HepG2 (cell line): ENCODE measurements around the gene RINL. TPM values are rescaled to one million over a fixed set of nuclear protein-coding genes. Genes with fewer than 3 reads are reported as not detected.

Experiments
- BATF2 ChIP-seq: sonication (generic); formaldehyde crosslinking; IDR thresholded peaks from 2 replicates; pipeline ENCODE4 v1.8.0; 2022; ENCODE audit warnings: mild to moderate bottlenecking, missing genetic modification reagents, moderate library complexity
- CREM ChIP-seq, 2 experiments: sonication (generic) in 1 of 2; formaldehyde crosslinking in 1 of 2; IDR thresholded peaks; 2 replicates each; pipeline versions ENCODE4 v1.4.0 to v1.6.1; 2016 to 2020; ENCODE audit warnings: antibody characterized with exemption in 1 of 2, mild to moderate bottlenecking in 1 of 2, missing genetic modification reagents in 1 of 2
- DMAP1 ChIP-seq: IDR thresholded peaks from 2 replicates; pipeline ENCODE4 v1.6.1; 2016
- ESRRA ChIP-seq: sonication (generic); formaldehyde crosslinking; IDR thresholded peaks from 2 replicates; pipeline ENCODE4 v1.5.1; 2020; ENCODE audit warnings: mild to moderate bottlenecking, low read depth, missing genetic modification reagents
- EZH2 ChIP-seq: conservative IDR thresholded peaks from 2 replicates; pipeline ENCODE4 v1.6.1; 2012; ENCODE audit warnings: mild to moderate bottlenecking, low read depth, low read length, moderate library complexity
- HIVEP1 ChIP-seq: sonication (generic); formaldehyde crosslinking; IDR thresholded peaks from 2 replicates; pipeline ENCODE4 v1.4.0; 2020; ENCODE audit warnings: mild to moderate bottlenecking, missing genetic modification reagents
- KAT8 ChIP-seq: IDR thresholded peaks from 2 replicates; pipeline ENCODE4 v1.6.1; 2016; ENCODE audit warnings: missing genetic modification reagents, missing compliant biosample characterization
- NBN ChIP-seq: fragments of 450-650 bp; conservative IDR thresholded peaks from 2 replicates; pipeline ENCODE4 v1.6.1; 2017
- NFE2 ChIP-seq: sonication (generic); formaldehyde crosslinking; IDR thresholded peaks from 2 replicates; pipeline ENCODE4 v1.4.0; 2020; ENCODE audit warnings: missing genetic modification reagents
- NFKBIZ ChIP-seq: IDR thresholded peaks from 2 replicates; pipeline ENCODE4 v1.6.1; 2018; ENCODE audit warnings: missing genetic modification reagents, missing compliant biosample characterization
- PAX8 ChIP-seq: sonication (generic); formaldehyde crosslinking; IDR thresholded peaks from 2 replicates; pipeline ENCODE4 v1.8.0; 2022; ENCODE audit warnings: mild to moderate bottlenecking, missing genetic modification reagents, borderline replicate concordance
- RFX5 ChIP-seq: IDR thresholded peaks from 2 replicates; pipeline ENCODE4 v1.6.1; 2011; ENCODE audit warnings: low read depth, low read length, improper control_type of control experiment
- SUZ12 ChIP-seq: fragments of 150-350 bp; IDR thresholded peaks from 2 replicates; pipeline ENCODE4 v1.6.1; 2014; ENCODE audit warnings: low read depth, low read length
- TSC22D2 ChIP-seq: sonication (generic); formaldehyde crosslinking; IDR thresholded peaks from 2 replicates; pipeline ENCODE4 v1.5.1; 2020; ENCODE audit warnings: missing genetic modification reagents, mild to moderate bottlenecking, borderline replicate concordance
- ZBTB2 ChIP-seq: sonication (generic); formaldehyde crosslinking; IDR thresholded peaks from 2 replicates; pipeline ENCODE4 v1.8.0; 2022; ENCODE audit warnings: low read depth, missing genetic modification reagents
- ZFP1 ChIP-seq: IDR thresholded peaks from 2 replicates; pipeline ENCODE4 v1.6.1; 2016
- ZFP36 ChIP-seq: fragments of 150-350 bp; IDR thresholded peaks from 2 replicates; pipeline ENCODE4 v1.6.1; 2018; ENCODE audit warnings: borderline replicate concordance, low read length, low read depth; ENCODE audit not compliant: partially characterized antibody
- ZFX ChIP-seq: sonication (generic); formaldehyde crosslinking; IDR thresholded peaks from 2 replicates; pipeline ENCODE4 v1.4.0; 2020; ENCODE audit warnings: mild to moderate bottlenecking, low read depth, missing genetic modification reagents, moderate library complexity
- ZMAT5 ChIP-seq: sonication (generic); formaldehyde crosslinking; IDR thresholded peaks from 2 replicates; pipeline ENCODE4 v1.5.0; 2020; ENCODE audit warnings: mild to moderate bottlenecking, low read depth, missing genetic modification reagents, borderline replicate concordance
- ZNF124 ChIP-seq: sonication (generic); formaldehyde crosslinking; IDR thresholded peaks from 2 replicates; pipeline ENCODE4 v1.4.0; 2020; ENCODE audit warnings: missing genetic modification reagents
- ZNF18 ChIP-seq: sonication (generic); formaldehyde crosslinking; IDR thresholded peaks from 2 replicates; pipeline ENCODE4 v1.8.0; 2022; ENCODE audit warnings: mild to moderate bottlenecking, missing genetic modification reagents; ENCODE audit not compliant: insufficient replicate concordance
- ZNF501 ChIP-seq: sonication (generic); formaldehyde crosslinking; IDR thresholded peaks from 2 replicates; pipeline ENCODE4 v1.5.1; 2020; ENCODE audit warnings: mild to moderate bottlenecking, moderate library complexity, missing genetic modification reagents
- ZNF580 ChIP-seq: IDR thresholded peaks from 2 replicates; pipeline ENCODE4 v1.6.1; 2016; ENCODE audit warnings: low read depth, borderline replicate concordance
- ZNF629 ChIP-seq: sonication (generic); formaldehyde crosslinking; conservative IDR thresholded peaks from 2 replicates; pipeline ENCODE4 v1.5.0; 2020; ENCODE audit warnings: missing genetic modification reagents
- ZUFSP ChIP-seq: sonication (generic); formaldehyde crosslinking; IDR thresholded peaks from 2 replicates; pipeline ENCODE4 v1.9.0; 2021; ENCODE audit warnings: missing genetic modification reagents, mild to moderate bottlenecking, borderline replicate concordance
- polyA plus RNA-seq, 8 experiments: library from polyadenylated mRNA; depleted of rRNA in 3 of 8; stranded (reverse) in 7 of 8; unstranded in 1 of 8; fragments of >200 nt; fragmentation: Illumina TruSeq in 4 of 8; extraction: Trizol in 4 of 8; gene quantifications; 2 replicates each; pipeline versions ENCODE4 v1.2.1 to v1.2.3, GENCODE V29; 2011 to 2016; ENCODE audit warnings: low read depth in 4 of 8, missing spikeins in 1 of 8, mixed read lengths in 1 of 8; ENCODE audit not compliant: insufficient read depth in 1 of 8
- total RNA-seq, 5 experiments: library from RNA; depleted of rRNA; stranded (reverse); fragments of >200 nt; fragmentation: Illumina TruSeq; extraction: Trizol; gene quantifications; 2 replicates each; pipeline ENCODE4 v1.2.3, GENCODE V29; 2016; ENCODE audit warnings: low read depth in 1 of 5

The RINL gene
- total and polyA plus RNA-seq, 2 of the 13 experiments (the other 11 are each of a cell fraction or from before 2014, with no cell fraction given): 11.4 to 18.0 TPM

- TF ChIP-seq SUZ12: no peak
- TF ChIP-seq KAT8 (CRISPR knock-in tag): peak; percentile 48
- no peak for TF ChIP-seq NBN
- TF ChIP-seq ZFP36: no peak
- TF ChIP-seq RFX5: no peak
- TF ChIP-seq ESRRA (CRISPR knock-in tag): no peak
- TF ChIP-seq EZH2: no peak
- TF ChIP-seq NFKBIZ (CRISPR knock-in tag): peak; percentile 64; the same call in 1 of the 2 replicates
- TF ChIP-seq CREM (IDR thresholded peaks at IDR 0.05): no peak
- no peak for TF ChIP-seq CREM (CRISPR knock-in tag; IDR thresholded peaks at IDR 0.05)
- TF ChIP-seq DMAP1 (CRISPR knock-in tag): peak; percentile 22
- peak; percentile 57; the same call in 1 of the 2 replicates for TF ChIP-seq ZNF124 (CRISPR knock-in tag)
- TF ChIP-seq ZFX (CRISPR knock-in tag): peak; percentile 29
- TF ChIP-seq HIVEP1 (CRISPR knock-in tag): no peak; the same call in 1 of the 2 replicates
- peak; percentile 57 for TF ChIP-seq ZNF580
- TF ChIP-seq ZNF501 (CRISPR knock-in tag): no peak
- TF ChIP-seq ZFP1: no peak
- no peak; the same call in 1 of the 2 replicates for TF ChIP-seq TSC22D2 (CRISPR knock-in tag)
- TF ChIP-seq ZUFSP (CRISPR knock-in tag): no peak
- peak; percentile 87 for TF ChIP-seq ZBTB2
- no peak for TF ChIP-seq NFE2 (CRISPR knock-in tag)
- no peak for TF ChIP-seq ZMAT5
- no peak for TF ChIP-seq PAX8 (CRISPR knock-in tag)
- TF ChIP-seq ZNF629: no peak
- peak; percentile 44 for TF ChIP-seq ZNF18
- peak; percentile 80; the same call in 1 of the 2 replicates for TF ChIP-seq BATF2 (CRISPR knock-in tag)
Observed at GRCh38 chr19:38849147-38849859, 28.8 kb downstream of the RINL start (continued).
